Astrocyte (in vitro differentiated cells and primary cell): Measurements from ENCODE around the gene CLEC20A.

Source experiments
- CTCF ChIP-seq: IDR thresholded peaks from 2 replicates; pipeline ENCODE4 v1.5.1; 2011; ENCODE audit warnings: low read depth, mild to moderate bottlenecking, inconsistent platforms, low read length, moderate library complexity; ENCODE audit not compliant: insufficient read depth
- EZH2 ChIP-seq: IDR thresholded peaks from 2 replicates; pipeline ENCODE4 v1.6.1; 2012; ENCODE audit warnings: mild to moderate bottlenecking, low read length, inconsistent platforms; ENCODE audit not compliant: insufficient read depth

GRCh38 chr1:178457651-178458050, 39.1 kb downstream of the CLEC20A start:
- TF ChIP-seq CTCF, result no peak
- no peak for TF ChIP-seq EZH2
